ENCODE measurements around the gene PRDM13. TPM values are rescaled to one million over a fixed set of nuclear protein-coding genes. Genes with fewer than 3 reads are reported as not detected.

The PRDM13 gene
- total and polyA plus RNA-seq, 2 of the 13 experiments (the other 11 are each of a cell fraction or from before 2014, with no cell fraction given) = not detected

DNA sequence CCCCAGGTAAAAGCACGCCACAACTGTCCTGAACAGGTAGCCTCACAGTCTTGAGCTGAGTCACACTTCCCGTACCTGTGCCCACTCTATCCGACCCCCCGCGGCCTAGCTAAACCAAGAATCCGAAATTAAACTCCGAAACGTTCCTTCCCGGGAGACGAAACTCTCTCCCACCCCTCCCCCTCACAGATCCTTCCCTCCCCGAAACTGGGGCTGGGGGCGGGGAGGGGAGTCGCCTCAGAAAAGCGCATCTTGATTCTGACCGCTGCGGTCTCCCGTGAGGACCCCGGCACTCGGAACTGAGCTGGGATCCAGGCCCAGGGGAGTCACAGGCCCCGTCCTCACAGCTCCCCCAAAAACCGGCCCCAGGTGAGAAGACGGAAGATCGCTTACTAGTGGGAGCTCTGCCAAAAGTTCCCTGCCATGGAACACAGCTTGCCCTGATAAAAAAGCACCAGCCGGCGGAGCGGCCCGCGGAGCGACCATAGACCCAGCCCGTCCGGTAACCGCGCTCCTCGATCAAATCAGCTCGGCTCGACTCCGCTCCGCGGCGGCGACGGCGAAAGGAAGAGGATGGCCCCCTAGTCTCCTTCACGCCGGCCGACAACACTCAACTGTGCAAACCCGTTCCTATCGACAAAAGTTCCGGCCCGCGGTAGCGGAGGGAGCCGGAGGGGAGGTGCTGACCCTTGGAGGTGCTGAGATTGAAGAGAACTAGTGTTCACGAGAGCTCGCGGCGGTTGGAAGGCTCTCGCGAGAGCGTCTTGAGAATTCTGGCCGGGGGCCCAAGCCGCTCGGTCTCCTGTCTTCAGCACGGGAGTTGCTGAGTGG, 38.3 kb upstream of the PRDM13 start, which contains the start of gene CCNC (continued):
- TF ChIP-seq GABPA (IDR thresholded peaks at IDR 0.05; ENCODE audit: low read depth, low read length) = peak; percentile 90
- TF ChIP-seq GABPA (CRISPR knock-in tag; IDR thresholded peaks at IDR 0.05; ENCODE audit: low read depth) = peak; percentile 98
- TF ChIP-seq ZFYVE20 (CRISPR knock-in tag; IDR thresholded peaks at IDR 0.05; ENCODE audit: borderline replicate concordance, low read depth) = no peak
- TF ChIP-seq HNRNPH1 (optimal IDR thresholded peaks at IDR 0.05; ENCODE audit: low read depth, low read length) = no peak
- TF ChIP-seq RXRB (CRISPR knock-in tag; IDR thresholded peaks at IDR 0.05; ENCODE audit: borderline replicate concordance) = peak; percentile 90
- TF ChIP-seq PHF20 (CRISPR knock-in tag; IDR thresholded peaks at IDR 0.05) = peak; percentile 91
- no peak for TF ChIP-seq KDM6A (CRISPR knock-in tag; IDR thresholded peaks at IDR 0.05; ENCODE audit: low read depth)
- TF ChIP-seq CREM (IDR thresholded peaks at IDR 0.05) = peak; percentile 72
- no peak for TF ChIP-seq CREM (CRISPR knock-in tag; IDR thresholded peaks at IDR 0.05)
- TF ChIP-seq, protein P1, sequence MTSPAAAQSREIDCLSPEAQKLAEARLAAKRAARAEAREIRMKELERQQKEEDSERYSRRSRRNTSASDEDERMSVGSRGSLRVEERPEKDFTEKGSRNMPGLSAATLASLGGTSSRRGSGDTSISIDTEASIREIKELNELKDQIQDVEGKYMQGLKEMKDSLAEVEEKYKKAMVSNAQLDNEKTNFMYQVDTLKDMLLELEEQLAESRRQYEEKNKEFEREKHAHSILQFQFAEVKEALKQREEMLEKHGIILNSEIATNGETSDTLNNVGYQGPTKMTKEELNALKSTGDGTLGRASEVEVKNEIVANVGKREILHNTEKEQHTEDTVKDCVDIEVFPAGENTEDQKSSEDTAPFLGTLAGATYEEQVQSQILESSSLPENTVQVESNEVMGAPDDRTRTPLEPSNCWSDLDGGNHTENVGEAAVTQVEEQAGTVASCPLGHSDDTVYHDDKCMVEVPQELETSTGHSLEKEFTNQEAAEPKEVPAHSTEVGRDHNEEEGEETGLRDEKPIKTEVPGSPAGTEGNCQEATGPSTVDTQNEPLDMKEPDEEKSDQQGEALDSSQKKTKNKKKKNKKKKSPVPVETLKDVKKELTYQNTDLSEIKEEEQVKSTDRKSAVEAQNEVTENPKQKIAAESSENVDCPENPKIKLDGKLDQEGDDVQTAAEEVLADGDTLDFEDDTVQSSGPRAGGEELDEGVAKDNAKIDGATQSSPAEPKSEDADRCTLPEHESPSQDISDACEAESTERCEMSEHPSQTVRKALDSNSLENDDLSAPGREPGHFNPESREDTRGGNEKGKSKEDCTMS (CRISPR knock-in tag; conservative IDR thresholded peaks at IDR 0.05) = no peak
- peak; percentile 84 for TF ChIP-seq KDM5B (CRISPR knock-in tag; IDR thresholded peaks at IDR 0.05; ENCODE audit: borderline replicate concordance)
- peak; percentile 51; the same call in 1 of the 2 replicates for TF ChIP-seq ZNF691 (CRISPR knock-in tag; IDR thresholded peaks at IDR 0.05; ENCODE audit: borderline replicate concordance, low read depth)
- peak; percentile 79; the same call in 1 of the 2 replicates for TF ChIP-seq EHMT2 (IDR thresholded peaks at IDR 0.05; ENCODE audit: borderline replicate concordance, low read depth, low read length)
- TF ChIP-seq ZNF766 (CRISPR knock-in tag; IDR thresholded peaks at IDR 0.05; ENCODE audit: borderline replicate concordance) = peak; percentile 95
- TF ChIP-seq ZNF12 (CRISPR knock-in tag; IDR thresholded peaks at IDR 0.05) = peak; percentile 58; the same call in 1 of the 2 replicates
- peak; percentile 86 for TF ChIP-seq DR1 (CRISPR knock-in tag; IDR thresholded peaks at IDR 0.05)
- TF ChIP-seq CHD4 (IDR thresholded peaks at IDR 0.05; ENCODE audit: borderline replicate concordance, low read length) = no peak
- TF ChIP-seq, protein P2, sequence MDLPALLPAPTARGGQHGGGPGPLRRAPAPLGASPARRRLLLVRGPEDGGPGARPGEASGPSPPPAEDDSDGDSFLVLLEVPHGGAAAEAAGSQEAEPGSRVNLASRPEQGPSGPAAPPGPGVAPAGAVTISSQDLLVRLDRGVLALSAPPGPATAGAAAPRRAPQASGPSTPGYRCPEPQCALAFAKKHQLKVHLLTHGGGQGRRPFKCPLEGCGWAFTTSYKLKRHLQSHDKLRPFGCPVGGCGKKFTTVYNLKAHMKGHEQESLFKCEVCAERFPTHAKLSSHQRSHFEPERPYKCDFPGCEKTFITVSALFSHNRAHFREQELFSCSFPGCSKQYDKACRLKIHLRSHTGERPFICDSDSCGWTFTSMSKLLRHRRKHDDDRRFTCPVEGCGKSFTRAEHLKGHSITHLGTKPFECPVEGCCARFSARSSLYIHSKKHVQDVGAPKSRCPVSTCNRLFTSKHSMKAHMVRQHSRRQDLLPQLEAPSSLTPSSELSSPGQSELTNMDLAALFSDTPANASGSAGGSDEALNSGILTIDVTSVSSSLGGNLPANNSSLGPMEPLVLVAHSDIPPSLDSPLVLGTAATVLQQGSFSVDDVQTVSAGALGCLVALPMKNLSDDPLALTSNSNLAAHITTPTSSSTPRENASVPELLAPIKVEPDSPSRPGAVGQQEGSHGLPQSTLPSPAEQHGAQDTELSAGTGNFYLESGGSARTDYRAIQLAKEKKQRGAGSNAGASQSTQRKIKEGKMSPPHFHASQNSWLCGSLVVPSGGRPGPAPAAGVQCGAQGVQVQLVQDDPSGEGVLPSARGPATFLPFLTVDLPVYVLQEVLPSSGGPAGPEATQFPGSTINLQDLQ (CRISPR knock-in tag; IDR thresholded peaks at IDR 0.05) = peak; percentile 76; the same call in 1 of the 2 replicates
- TF ChIP-seq, protein P3, sequence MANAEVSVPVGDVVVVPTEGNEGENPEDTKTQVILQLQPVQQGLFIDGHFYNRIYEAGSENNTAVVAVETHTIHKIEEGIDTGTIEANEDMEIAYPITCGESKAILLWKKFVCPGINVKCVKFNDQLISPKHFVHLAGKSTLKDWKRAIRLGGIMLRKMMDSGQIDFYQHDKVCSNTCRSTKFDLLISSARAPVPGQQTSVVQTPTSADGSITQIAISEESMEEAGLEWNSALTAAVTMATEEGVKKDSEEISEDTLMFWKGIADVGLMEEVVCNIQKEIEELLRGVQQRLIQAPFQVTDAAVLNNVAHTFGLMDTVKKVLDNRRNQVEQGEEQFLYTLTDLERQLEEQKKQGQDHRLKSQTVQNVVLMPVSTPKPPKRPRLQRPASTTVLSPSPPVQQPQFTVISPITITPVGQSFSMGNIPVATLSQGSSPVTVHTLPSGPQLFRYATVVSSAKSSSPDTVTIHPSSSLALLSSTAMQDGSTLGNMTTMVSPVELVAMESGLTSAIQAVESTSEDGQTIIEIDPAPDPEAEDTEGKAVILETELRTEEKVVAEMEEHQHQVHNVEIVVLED (CRISPR knock-in tag; IDR thresholded peaks at IDR 0.05; ENCODE audit: borderline replicate concordance) = peak; percentile 78
- TF ChIP-seq ZNF619 (CRISPR knock-in tag; IDR thresholded peaks at IDR 0.05) = no peak
- TF ChIP-seq ZNF776 (CRISPR knock-in tag; IDR thresholded peaks at IDR 0.05) = peak; percentile 46; the same call in 1 of the 2 replicates
- peak; percentile 84 for TF ChIP-seq ZNF160 (CRISPR knock-in tag; IDR thresholded peaks at IDR 0.05)

Measured in HepG2 (cell line).